RPMI8226 (cell line): ENCODE measurements around the gene FXYD1.
A peak's percentile ranks its signal among the peaks of the same experiment; 100 is the strongest.
"Not testable (repeated sequence)": the region's sequence is repeated elsewhere in the genome, so short reads cannot be mapped to it uniquely, and the experiment has no call there.

ENCODE experiments used
- DNase-seq: peaks from one replicate; pipeline ENCODE4 v3.0.0-alpha.2; 2015

Gene FXYD1

GRCh38 chr19:35125749-35126623, 12.6 kb upstream of the FXYD1 start:
- no peak for DNase-seq

DNA sequence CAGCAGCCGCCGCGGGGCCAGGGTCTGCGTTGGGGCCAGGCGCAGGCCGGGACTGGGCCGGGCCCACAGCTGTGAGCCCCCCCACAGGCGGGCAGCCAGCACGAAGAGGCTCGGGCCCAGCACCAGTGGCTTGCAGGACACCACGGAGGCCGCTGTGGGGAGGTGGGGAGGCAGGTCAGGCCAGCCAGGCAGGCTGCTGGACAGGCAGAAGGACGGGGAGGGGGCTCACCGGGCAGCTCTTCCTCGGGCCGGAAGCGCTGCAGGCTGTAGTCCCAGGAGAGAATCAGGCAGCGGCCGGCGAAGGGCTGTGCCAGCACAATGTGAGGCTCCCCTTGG, 12.0 kb upstream of the FXYD1 start:
- DNase-seq = no peak

DNA sequence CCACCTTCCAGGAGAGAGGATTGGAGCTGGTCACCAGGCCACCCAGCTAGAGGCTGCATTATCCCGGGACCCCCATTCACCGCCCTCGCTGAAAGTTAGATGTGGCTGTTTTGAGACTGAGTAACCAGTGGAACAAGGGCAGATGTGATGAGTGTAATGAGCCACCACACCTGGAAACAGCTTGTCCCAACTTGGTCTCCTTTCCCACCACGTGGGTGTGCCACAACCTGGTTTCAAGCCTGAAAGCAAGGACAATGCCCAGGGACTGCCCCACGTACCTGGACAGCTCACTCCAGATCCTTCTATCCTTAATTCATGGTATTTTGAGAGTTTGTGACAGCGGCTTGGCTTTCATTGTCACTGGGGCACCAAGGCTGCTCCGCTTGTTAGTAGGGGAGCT, 10.8 kb upstream of the FXYD1 start:
- DNase-seq = no peak

DNA sequence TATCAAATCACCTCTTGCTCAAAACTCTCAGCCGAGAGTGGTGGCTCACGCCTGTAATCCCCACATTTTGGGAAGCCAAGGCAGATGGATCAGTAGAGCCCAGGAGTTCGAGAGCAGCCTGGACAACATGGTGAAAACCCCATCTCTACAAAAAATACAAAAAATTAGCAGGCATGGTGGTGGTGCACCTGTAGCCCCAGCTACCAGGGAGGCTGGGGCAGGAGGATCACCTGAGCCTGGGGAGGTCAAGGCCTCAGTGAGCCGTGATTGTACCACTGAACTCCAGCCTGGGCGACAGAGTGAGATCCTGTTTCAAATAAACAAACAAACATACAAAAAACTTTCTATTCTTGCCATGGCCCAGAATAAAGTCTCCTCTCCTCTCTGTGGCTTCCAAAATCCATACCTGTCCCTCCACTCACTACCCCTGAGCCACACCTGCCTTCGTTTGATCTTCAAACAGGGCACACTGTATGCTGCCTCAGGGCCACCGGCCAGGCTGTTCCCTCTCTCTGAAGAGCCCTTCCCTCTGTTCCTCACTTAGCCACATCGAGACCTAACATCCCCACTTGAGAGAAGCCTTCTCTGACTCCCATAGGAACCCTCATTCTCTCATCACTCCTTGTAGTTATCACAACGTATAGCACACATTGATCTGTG, 10.1 kb upstream of the FXYD1 start:
- DNase-seq = no peak

DNA sequence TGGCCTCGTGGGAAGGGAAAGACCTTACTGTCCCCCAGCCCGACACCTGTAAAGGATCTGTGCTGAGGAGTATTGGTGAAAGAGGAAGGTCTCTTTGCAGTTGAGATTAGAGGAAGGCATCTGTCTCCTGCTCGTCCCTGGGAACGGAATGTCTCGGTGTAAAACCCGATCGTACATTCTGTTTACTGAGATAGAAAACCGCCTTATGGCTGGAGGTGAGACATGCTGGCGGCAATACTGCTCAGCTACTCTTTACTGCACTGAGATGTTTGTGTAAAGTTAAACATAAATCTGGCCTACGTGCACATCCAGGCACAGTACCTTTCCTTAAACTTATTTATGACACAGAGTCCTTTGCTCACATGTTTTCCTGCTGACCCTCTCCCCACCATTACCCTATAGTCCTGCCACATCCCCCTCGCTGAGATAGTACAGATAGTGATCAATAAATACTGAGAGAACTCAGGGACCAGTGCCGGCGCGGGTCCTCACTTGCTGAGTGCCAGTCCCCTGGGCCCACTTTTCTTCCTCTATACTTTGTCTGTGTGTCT, 8.8 kb upstream of the FXYD1 start:
- DNase-seq = not testable (repeated sequence)

DNA sequence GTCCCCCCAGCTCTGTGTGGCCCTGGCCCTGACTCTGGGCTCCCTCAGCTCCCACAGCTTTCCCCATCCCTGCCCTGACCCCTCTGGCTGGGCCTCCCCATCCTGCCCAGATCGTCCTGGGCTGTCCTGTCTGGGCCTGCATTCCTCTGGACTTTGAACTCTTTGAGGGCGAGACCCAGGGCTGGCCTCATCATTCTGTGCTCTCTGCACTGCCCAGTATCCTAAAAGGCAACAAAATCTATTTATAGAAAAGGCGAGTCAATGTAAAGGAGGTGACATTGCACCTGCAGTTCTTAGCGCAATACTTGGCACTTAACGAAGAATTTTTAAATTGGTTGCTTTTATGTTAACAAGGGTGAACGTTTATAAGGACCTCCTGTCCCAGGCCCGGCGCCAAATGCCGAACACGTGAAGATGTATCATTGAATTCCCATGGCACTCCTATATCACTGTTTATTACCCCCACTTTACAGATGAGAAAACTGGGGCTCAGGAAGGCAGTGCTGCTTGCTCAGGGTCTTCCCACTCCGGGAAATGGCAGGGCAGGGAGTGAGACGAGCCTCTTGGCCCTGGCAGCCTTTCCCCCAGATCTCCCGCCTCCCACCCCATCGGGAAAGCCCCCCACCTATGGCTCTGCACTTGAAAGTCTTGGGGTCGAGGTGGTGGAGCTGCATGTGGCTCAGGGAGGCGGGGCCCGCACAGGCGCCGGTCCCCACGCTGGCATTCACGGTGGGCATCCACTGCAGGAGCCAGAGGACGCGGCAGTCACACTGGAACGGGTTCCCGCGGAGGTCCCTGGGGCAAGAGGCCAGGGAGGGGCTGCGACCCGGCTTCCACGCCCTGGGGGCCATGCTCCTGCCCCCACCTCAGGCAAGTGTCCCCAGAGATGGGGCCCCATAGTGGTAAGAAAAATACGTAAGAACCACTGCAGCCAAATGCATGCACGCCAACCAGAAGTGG, 7.6 kb upstream of the FXYD1 start:
- DNase-seq = no peak

DNA sequence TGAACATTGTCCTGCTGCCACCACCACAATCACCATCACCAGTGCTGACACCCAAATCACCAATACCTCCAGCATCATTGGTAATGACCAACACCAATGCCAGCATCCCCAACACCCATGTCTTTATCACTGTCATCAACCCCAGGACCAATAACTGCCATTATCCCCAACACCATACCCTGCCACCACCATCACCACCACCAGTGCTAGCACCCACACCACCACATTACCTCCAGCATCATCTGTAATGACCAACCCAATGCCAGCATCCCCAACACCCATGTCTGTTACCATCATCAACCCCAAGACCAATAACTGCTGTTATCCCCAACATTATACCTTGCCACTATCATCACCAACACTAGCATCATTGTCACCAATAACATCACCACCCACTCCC, 6.4 kb upstream of the FXYD1 start:
- no peak for DNase-seq

DNA sequence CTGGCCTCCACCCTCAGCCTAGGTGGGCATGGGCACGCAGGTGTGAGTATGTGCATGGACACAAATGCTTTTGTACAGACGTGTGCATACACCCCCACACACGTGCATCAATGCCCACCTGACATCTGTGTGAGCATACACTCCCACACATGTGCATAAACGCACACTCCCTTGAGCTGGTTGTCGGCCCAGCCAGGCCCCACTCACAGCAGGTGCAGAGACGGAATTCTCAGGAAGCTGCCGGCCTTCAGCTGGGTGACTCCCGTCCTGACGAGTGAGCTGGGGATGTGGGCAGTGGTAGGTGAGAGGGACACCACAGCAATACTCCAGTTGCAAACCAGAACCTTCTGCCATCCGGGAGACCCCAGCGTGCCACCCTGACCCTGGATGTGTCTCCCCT, 4.8 kb upstream of the FXYD1 start:
- no peak for DNase-seq

- no peak for DNase-seq
Measured at GRCh38 chr19:35134601-35135242, 3.9 kb upstream of the FXYD1 start, which contains the start of gene LGI4. TSS of gene LGI4 (minus strand) at chr19:35135059. CDS start at chr19:35134680, 379 bp downstream.

- DNase-seq = peak; percentile 64
Measured at GRCh38 chr19:35135389-35135909, 3.2 kb upstream of the FXYD1 start.

DNA sequence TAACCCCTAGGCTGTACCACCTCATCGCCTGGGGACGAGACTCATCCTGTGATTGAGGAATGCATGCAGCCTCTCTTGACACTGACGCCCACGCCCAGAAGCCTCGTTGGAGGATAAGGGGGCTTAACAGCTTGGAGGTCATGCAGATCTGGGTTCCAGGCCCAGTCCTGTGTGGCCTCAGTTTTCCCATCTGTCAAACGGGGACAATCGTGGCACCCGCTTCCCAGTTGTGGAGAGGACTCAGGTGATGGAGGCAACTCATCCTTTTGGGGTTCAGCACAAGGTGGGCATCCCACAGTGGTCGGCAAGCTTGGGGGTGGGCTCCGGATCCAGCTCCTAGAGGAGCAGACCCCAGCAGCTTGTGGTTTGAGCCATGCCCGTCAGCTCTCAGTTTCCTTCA, 2.4 kb upstream of the FXYD1 start:
- no peak for DNase-seq

DNA sequence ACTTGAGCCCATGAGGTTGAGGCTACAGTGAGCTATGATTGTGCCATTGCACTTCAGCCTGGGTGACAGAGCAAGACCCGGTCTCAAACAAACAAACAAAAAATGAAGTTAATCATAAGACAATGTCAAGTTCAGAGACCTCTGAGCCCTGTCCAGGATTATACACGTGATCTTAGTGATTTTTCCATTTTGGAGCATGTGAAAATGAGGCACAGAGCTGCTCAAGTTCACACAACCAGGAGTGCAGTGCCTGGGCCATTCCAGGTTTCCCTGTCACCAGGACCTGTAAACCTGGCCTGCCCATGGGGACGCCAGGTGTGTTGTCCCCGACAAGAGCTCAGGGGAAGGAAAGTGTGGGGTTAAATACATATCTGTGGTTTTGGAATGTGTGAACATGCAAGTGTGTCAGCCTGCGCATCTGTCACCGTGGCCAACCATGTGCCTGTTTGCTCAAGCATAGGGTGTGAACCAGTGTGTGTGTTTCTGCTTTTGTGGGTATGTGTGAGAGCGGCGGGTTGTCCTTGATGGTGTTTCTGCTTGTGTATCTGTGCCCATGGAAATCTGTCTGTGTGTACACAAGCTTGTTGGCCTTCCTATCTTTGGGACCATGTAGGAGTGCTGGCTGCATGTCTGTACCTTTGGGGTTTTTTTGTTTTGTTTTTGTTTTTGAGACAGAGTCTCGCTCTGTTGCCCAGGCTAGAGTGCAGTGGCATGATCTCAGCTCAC, 1.5 kb upstream of the FXYD1 start:
- DNase-seq = no peak

DNA sequence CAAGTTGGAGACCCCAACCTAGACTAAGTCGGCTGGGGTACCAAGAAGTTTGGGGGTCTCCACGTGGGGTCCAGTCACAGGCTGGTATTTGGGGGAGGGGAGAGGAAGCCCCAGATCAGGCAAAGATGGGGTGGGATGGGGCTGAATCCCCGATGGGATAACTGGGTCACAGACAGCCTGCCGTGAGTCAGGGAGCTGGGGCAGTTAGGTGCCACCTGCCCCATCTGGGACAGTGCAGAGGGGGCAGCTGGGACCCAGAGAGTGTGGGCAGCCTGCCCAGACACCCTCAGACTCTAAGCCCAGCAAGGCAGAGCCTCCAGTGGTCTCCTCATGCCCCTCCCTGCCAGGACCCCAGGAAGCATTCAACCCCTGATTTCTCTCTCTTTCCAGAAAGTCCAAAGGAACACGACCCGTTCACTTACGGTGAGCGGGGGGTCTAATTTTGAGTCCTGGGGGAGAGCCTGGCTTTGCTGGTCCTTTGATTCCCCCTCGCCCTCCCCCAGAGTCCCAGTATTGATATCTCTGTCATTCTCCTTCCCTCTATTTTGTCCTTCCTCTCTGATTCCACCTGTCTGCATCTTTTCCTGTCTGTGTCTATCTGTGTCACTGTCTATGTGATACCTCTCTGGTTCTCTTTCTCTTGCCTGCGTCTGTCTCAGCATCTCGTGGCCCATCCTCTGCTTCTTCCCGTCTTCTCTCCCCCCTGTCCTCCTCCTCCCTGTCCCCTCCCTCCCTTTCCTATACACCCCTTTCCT, 1.8 kb downstream of the FXYD1 start:
- DNase-seq = no peak

DNA sequence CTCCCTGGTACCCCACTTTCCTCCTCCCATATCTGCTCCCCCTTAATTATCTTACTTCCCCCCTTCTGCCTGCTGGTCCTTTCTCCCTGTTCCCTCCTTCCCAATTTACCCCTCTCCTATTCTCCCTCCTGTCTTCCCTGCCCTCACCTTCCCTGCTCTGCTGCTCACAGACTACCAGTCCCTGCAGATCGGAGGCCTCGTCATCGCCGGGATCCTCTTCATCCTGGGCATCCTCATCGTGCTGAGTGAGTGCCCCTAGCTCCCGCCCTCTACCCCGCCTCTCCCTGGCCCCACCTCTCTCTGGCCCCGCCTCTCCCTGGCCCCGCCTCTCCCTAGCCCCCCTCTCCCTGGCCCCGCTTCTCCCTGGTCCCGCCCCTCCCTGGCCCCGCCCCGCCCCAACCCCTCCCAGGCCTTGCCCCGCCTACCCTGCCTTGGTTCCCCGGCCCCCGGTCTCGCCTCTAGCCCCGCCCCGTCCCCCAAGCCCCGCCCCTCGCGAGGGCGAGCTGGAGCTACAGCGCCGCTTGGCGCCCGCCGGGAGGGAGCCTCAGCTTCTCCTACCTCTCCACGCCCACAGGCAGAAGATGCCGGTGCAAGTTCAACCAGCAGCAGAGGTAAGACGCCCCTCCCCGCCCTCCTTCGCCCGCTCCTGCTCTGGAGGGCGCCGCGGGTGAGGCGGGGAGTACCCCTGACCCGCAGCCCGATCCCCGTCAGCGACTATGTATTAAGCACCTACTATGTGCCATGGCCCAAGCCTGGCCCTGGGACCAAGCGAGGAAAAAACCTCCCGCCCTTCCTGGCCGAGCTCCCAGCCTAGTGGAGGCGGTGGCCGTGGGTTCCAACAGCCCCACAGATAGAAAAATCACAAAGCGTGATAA, 2.6 kb downstream of the FXYD1 start:
- peak; percentile 91 for DNase-seq

- no peak for DNase-seq
Measured at GRCh38 chr19:35141837-35142605, 3.4 kb downstream of the FXYD1 start.

DNA sequence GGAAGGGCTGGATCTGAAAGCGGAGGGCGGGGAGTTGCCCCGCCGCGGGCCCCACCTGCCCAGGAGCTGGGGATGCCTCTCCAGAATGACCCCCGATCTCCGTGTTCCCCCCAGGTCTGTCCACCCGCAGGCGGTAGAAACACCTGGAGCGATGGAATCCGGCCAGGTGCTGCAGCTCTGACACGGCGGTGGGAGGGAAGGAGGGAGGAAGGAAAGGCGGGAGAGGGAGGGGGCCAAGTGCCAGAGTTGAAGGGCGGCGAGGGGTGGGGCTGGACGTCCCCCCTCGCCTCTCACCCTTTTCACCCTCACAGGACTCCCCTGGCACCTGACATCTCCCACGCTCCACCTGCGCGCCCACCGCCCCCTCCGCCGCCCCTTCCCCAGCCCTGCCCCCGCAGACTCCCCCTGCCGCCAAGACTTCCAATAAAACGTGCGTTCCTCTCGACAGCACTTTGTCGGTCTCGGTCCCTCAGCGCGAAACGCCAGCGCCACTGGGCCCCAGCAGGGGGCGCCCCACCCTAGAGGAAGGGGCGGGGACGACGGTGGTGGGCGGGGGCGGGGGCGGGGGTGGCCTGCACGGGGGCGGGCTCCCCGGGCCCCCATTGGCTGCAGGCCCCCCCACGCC, 4.1 kb downstream of the FXYD1 start:
- peak; percentile 56 for DNase-seq

DNA sequence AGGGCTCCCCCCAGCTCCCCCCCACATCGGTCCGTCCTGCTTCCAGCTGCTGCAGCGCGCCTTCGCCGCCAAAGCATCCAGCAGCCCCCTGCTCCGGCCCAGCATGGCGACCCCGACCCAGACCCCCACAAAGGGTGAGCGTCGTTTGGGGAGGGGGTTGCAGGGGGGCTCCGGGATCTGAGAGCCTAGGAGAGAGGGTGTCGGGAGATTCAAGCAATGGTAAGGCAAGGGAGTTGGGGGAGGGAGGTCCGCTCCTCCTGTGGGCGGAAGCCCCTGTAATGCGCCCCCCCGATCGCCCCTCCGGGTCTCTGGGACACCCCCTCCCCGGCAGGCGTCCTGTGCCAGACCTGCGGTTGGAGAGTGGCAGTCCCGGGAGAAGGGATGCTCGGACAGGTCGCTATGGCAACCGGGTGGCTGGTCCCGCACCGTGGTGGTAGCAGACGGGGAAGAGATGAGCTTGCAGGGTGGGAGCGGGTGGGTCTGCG, 4.6 kb downstream of the FXYD1 start, which contains the start of gene FXYD7:
FXYD7 (plus strand) TSS at position 25 of the 485 bp plus-strand sequence; CDS start at position 104, 79 bp downstream.
- DNase-seq = no peak

DNA sequence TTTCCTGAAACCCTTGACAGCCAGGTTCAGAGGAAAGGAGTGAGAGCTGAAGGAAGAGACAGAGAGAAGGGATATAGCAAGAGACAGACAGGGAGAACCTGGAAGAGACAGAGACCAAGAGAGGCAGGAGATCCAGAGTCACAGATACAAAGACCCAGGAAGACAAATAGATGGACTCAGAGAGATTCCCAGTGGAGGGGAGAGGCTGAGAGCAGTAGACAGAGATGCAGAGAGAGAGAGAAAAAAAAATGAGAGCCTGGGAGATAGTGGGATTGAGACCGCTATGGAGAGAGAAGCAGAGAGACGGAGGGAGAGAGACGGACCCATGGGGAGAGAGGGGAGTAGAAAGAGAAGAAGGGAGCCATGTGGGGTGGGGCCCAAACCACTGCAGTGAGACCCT, 5.2 kb downstream of the FXYD1 start:
- no peak for DNase-seq
